Heart left ventricle (tissue), 16 donors: ENCODE results near the gene ACSL4. TPM values are rescaled to one million over a fixed set of nuclear protein-coding genes. Genes with fewer than 3 reads are reported as not detected.

Experiments
- ATAC-seq, 4 donors: fragments of 200-7000 bp; cut with Tn5 transposase; one replicate each; pipeline ENCODE4 v1.9.1; 2020 to 2022; ENCODE audit warnings: moderate library complexity in 4 of 4, mild to moderate bottlenecking in 3 of 4, moderate number of reproducible peaks in 1 of 4
- DNase-seq, 5 donors: peaks; one replicate each; pipeline ENCODE4 v3.0.0-alpha.2; 2020
- H3K27ac ChIP-seq, 12 donors: fragments of 200-600 bp; sonication (generic) in 4 of 12; one replicate each; pipeline versions ENCODE4 v1.5.0 to v1.8.0; 2016 to 2022; ENCODE audit warnings: mild to moderate bottlenecking in 2 of 12
- H3K27me3 ChIP-seq, 9 donors: fragments of 200-600 bp; sonication (generic) in 2 of 9; one replicate each; pipeline versions ENCODE4 v1.5.1 to v1.8.0; 2016 to 2022; ENCODE audit warnings: mild to moderate bottlenecking in 3 of 9
- H3K36me3 ChIP-seq, 9 donors: fragments of 200-600 bp; sonication (generic) in 2 of 9; one replicate each; pipeline versions ENCODE4 v1.5.0 to v1.8.0; 2018 to 2022; ENCODE audit warnings: mild to moderate bottlenecking in 2 of 9
- H3K4me1 ChIP-seq, 12 donors: fragments of 200-600 bp; sonication (generic) in 4 of 12; one replicate each; pipeline versions ENCODE4 v1.5.0 to v1.8.0; 2016 to 2022; ENCODE audit warnings: mild to moderate bottlenecking in 3 of 12
- H3K4me3 ChIP-seq, 12 donors: fragments of 200-600 bp; sonication (generic) in 4 of 12; one replicate each; pipeline versions ENCODE4 v1.5.0 to v1.8.0; 2017 to 2022; ENCODE audit warnings: mild to moderate bottlenecking in 9 of 12, moderate library complexity in 4 of 12
- H3K9me3 ChIP-seq, 12 donors: fragments of 200-600 bp; sonication (generic) in 4 of 12; one replicate each; pipeline versions ENCODE4 v1.5.0 to v1.8.0; 2016 to 2022; ENCODE audit warnings: mild to moderate bottlenecking in 1 of 12
- POLR2A ChIP-seq, 2 donors: fragments of 450-650 bp; IDR thresholded peaks; one replicate each; pipeline ENCODE4 v1.6.1; 2017; ENCODE audit warnings: antibody characterized with exemption in 2 of 2, mild to moderate bottlenecking in 2 of 2, moderate library complexity in 2 of 2
- WGBS, 4 donors: extraction: QIAGEN DNeasy Blood & Tissue Kit in 2 of 4; methylation state at CpG; one replicate each; pipeline versions ENCODE4 v1.1.5 to v1.1.7; 2013 to 2018; 5-methylcytosine and 5-hydroxymethylcytosine counted together
- intact Hi-C, 10 donors: fragments of 100-400 bp; cut with DNase I; formaldehyde crosslinking; loops; one replicate each; pipeline versions ENCODE4 v1.11.1 to v1.14.2; 2022
- polyA plus RNA-seq, 2 donors: library from polyadenylated mRNA; stranded (reverse); fragments of 200-250 nt; gene quantifications; one replicate each; pipeline ENCODE4 v1.2.3, GENCODE V29; 2013
- total RNA-seq, 9 donors: library from RNA; depleted of rRNA in 2 of 9; stranded (reverse); fragments of >200 nt in 2 of 9; fragmentation: NEBNext Ultra II Directional in 3 of 9; extraction: Animal tissue kit (Norgen Biotek cat#: 25700) in 3 of 9; gene quantifications; one replicate each; pipeline versions ENCODE4 v1.1.0 to v1.2.4, GENCODE V29; 2016 to 2023
- TF ChIP-seq, protein P1 (sequence below), 12 donors: fragments of 200-600 bp; sonication (generic) in 4 of 12; IDR thresholded peaks; one replicate each; pipeline versions ENCODE4 v1.5.0 to v1.8.0; 2018 to 2022; ENCODE audit warnings: antibody characterized with exemption in 12 of 12, mild to moderate bottlenecking in 5 of 12
- donor health status: ischemic (EF 13 %, LVEDD 7.1; RV severe dilation, severe dysfunction).
- donor health status: healthy with polysubstance abuse.
- donor health status: DM: no; HTN: yes; CAD: no.
- donor health status: DM: no; HTN: no; CAD: no.
- donor health status: ischemic (EF 25% LVEDD 6.9; RV normal size, moderate dysfunction).
- donor health status: ischemic (EF 25% LVEDD 5.7; RV mildly dilated, moderate dysfunction).
- donor health status: healthy.
- donor health status: DM: yes; HTN: yes; CAD: no.
- donor health status: ischemic (EF 35%, LVEDD 5.7; RV mildly dilated, moderate dysfunction).
- donor health status: nonischemic (EF 11% LVEDD 7.7; RV severe dilation, severe dysfunction).
- donor health status: DM: yes; HTN: yes; CAD: no.
- donor health status: PGD.
- donor health status: ischemic (EF 29% LVEDD 5.4; RV normal size, mild dysfunction).
- donor health status: nonischemic (EF 23%, LVEDD 6.1; RV moderate dilation, normal function).

Gene ACSL4
- total and polyA plus RNA-seq, 11 donors: 11.7 to 68.7 (median 54.9) TPM

- TF ChIP-seq, protein P1, sequence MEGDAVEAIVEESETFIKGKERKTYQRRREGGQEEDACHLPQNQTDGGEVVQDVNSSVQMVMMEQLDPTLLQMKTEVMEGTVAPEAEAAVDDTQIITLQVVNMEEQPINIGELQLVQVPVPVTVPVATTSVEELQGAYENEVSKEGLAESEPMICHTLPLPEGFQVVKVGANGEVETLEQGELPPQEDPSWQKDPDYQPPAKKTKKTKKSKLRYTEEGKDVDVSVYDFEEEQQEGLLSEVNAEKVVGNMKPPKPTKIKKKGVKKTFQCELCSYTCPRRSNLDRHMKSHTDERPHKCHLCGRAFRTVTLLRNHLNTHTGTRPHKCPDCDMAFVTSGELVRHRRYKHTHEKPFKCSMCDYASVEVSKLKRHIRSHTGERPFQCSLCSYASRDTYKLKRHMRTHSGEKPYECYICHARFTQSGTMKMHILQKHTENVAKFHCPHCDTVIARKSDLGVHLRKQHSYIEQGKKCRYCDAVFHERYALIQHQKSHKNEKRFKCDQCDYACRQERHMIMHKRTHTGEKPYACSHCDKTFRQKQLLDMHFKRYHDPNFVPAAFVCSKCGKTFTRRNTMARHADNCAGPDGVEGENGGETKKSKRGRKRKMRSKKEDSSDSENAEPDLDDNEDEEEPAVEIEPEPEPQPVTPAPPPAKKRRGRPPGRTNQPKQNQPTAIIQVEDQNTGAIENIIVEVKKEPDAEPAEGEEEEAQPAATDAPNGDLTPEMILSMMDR (IDR thresholded peaks at IDR 0.05): no peak
- TF ChIP-seq POLR2A (IDR thresholded peaks at IDR 0.05): no peak
- H3K27me3 ChIP-seq: peaks cover 0 to 18% (median 0%) of the 10 kb centered on the region in 9 donors
- WGBS, 4 donors: 35 to 56% (median 42%) methylated on average over 3 of the region's 3 CpGs
These were observed 103.7 kb downstream of the ACSL4 start for GRCh38 chrX:109629310-109629709.

DNA sequence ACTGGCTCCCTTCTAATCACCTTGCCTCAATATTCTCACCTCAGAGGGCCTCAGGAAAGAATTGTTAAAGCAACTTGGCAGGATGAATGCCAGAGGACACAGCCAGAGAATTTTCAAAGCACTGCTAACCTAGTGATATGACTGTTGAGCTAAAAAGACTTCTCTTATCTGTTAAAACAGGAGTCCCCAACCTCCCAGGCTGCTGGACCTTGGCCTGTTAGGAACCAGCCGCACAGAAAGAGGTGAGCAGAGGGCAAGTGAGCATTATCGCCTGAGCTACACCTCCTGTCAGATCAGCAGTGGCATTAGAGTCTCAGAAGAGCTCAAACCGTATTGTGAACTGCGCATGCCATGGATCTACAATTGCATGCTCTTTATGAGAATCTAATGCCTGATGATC lies 106.4 kb downstream of the ACSL4 start:
- no peaks in the 10 kb centered on the region for H3K9me3 ChIP-seq
- intact Hi-C loops: no loop called here
- peak overlapping the region in 1 of 12 donors; percentile 5 for H3K27ac ChIP-seq
- peaks cover 0 to 15% (median 0%) of the 10 kb centered on the region in 9 donors for H3K27me3 ChIP-seq
- 45 to 84% (median 69%) methylated on average over 4 of the region's 4 CpGs for WGBS, 4 donors
- no peak overlapping the region for H3K4me3 ChIP-seq
- no peaks in the 10 kb centered on the region for H3K36me3 ChIP-seq
- DNase-seq (no peak), ATAC-seq (peak in 3 of 4 donors; percentile 22 to 50 (median 34))
- TF ChIP-seq, protein P1 (IDR thresholded peaks at IDR 0.05): no peak
- TF ChIP-seq POLR2A (IDR thresholded peaks at IDR 0.05): no peak
- peaks cover 0 to 9% (median 0%) of the 10 kb centered on the region in 12 donors for H3K4me1 ChIP-seq

More at GRCh38 chrX:109629310-109629709, 103.7 kb downstream of the ACSL4 start:
- no peaks in the 10 kb centered on the region for H3K36me3 ChIP-seq
- ATAC-seq (peak in 1 of 4 donors; percentile 22), DNase-seq (no peak)
- H3K27ac ChIP-seq: no peak overlapping the region
- no peak overlapping the region for H3K4me3 ChIP-seq
- intact Hi-C loops: no loop called here
- H3K4me1 ChIP-seq: peaks cover 0 to 9% (median 0%) of the 10 kb centered on the region in 12 donors
- H3K9me3 ChIP-seq: no peaks in the 10 kb centered on the region

DNA sequence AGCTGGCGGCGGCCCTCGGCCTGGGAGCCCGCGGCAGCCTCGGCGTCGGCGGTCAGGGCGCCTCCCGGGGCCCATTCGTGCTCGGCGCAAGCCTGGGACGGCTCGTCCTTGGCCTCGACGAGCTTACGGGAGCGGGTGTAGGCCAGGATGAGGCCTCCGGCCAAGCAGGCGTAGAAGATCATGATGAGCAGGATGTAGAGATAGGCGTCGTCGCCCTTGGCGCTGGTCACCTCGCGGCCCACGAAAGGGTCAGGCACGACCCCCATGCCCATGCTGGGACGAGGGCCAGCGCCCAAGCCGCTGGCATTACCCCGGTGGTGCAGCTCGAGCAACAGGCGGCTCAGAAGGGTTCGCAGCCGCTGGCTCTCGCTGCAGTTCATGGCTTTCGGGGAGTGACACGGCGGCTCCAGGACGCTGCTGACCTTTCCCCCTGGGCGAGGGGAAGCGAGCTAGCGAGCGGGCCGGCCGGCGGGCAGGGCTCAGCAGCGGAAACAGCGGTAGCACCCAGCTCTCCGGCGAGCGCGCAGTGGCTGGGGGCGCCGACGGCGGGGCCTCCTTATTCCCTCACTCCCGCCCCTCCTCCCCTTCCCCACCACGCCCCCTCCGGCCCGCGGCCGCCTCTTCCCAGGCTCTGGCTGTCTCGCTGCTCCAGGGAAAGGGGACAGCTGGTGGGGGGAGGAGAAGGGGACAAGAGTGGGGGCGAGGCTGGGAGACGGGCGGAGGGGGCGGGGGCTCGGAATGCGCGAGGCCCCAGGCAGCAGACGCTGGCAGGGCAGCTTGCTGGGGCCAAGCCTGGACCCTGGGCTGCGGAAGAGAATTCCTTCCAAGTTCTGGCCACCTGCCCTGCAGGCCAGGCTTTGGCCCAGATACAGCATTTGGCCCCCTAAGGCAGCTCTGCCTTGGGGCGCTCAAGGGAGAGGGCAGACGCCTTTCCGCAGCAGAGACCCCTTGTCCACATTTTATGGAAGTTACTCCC lies 108.1 kb downstream of the ACSL4 start, which contains the start of gene KCNE5:
Gene KCNE5, minus strand, starts transcription at position 532 of the 976 bp plus-strand sequence. Its CDS starts 152 bp downstream, at position 380.
- Histone ChIP-seq H3K27me3 (peaks cover 0 to 15% (median 0%) of the 10 kb centered on the region in 9 donors), H3K9me3 (no peaks in the 10 kb centered on the region), H3K27ac (no peak within 1 kb of the TSS), H3K36me3 (no peaks in the 10 kb centered on the region), H3K4me1 (peaks cover 0 to 9% (median 0%) of the 10 kb centered on the region in 12 donors), H3K4me3 (peak within 1 kb of the TSS in 9 of 12 donors; percentile 5 to 45 (median 36))
- DNase-seq (peak in 2 of 5 donors; percentile 7 to 25), ATAC-seq (peak in 2 of 4 donors; percentile 15 to 25)
- 32 to 52% (median 40%) methylated on average over 54 to 79 of the region's 79 CpGs for WGBS, 4 donors
- intact Hi-C loops: loop anchor here in 2 of 10 donors (5.0 kb wide), 1 partner anchor 88 kb away; the partner anchor contains the start of gene NXT2 (in 2 of the 2)
- no peak for TF ChIP-seq POLR2A (IDR thresholded peaks at IDR 0.05)
- TF ChIP-seq, protein P1 (IDR thresholded peaks at IDR 0.05): no peak

DNA sequence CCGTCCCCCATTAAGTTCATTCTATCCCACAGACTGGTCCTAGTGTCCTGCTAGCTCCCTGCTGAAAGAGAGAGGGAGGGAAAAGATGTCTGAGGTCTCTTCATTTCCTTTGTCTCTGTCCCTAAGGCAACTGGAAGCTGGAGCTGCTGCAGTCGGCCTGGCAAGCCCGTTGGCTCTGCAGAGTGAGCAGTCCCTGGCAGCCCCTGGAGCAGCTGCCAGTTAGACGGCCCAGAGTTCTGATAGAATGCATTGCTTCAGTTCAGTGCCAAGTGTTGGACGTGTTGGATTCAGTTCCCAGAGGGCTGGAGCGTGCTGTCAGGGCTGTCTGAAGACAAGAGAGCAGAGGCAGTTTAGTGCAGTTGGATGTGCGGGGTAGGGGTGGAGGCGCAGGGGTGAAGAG lies 109.1 kb downstream of the ACSL4 start:
- intact Hi-C loops: loop anchor here in 2 of 10 donors (5.0 kb wide), 1 partner anchor 87 kb away; the partner anchor contains the start of gene NXT2 (in 2 of the 2)
- ATAC-seq (peak; percentile 60 to 76 (median 66)), DNase-seq (peak in 4 of 5 donors; percentile 14 to 48 (median 40))
- H3K27me3 ChIP-seq: peaks cover 0 to 15% (median 0%) of the 10 kb centered on the region in 9 donors
- no peak overlapping the region for H3K4me3 ChIP-seq
- H3K27ac ChIP-seq: no peak overlapping the region
- WGBS, 4 donors: 59 to 77% (median 64%) methylated on average over 8 of the region's 8 CpGs
- no peaks in the 10 kb centered on the region for H3K9me3 ChIP-seq
- TF ChIP-seq, protein P1 (IDR thresholded peaks at IDR 0.05): no peak
- TF ChIP-seq POLR2A (IDR thresholded peaks at IDR 0.05): no peak
- no peaks in the 10 kb centered on the region for H3K36me3 ChIP-seq
- peaks cover 0 to 9% (median 0%) of the 10 kb centered on the region in 12 donors for H3K4me1 ChIP-seq
